PC-3 (cell line): ENCODE measurements around the gene ZNF350. TPM values are rescaled to one million over a fixed set of nuclear protein-coding genes. Genes with fewer than 3 reads are reported as not detected.
A peak's percentile ranks its signal among the peaks of the same experiment; 100 is the strongest.

ENCODE experiments used
- ATAC-seq: fragments of 200-7000 bp; cut with Tn5 transposase; 2 replicates; pipeline ENCODE4 v1.9.1; 2020; ENCODE audit warnings: mild to moderate bottlenecking, moderate library complexity
- BruUV-seq: library from RNA; stranded (reverse); fragments of 400-500 nt; replicated peaks from 2 replicates; lab custom pipeline; 2021; lab: Mats Ljungman, UMichigan
- CTCF ChIA-PET: fragments of 300-600 bp; sonication (Branson Sonifier 250); formaldehyde crosslinking; loops from one replicate; lab custom pipeline; 2022; ENCODE audit warnings: antibody characterized with exemption; lab: Charles Lee
- POLR2A ChIA-PET: fragments of 300-600 bp; sonication (Branson Sonifier 250); formaldehyde crosslinking; loops from one replicate; lab custom pipeline; 2022; ENCODE audit warnings: antibody characterized with exemption; ENCODE audit not compliant: unreplicated experiment; lab: Charles Lee
- DNase-seq: peaks from one replicate; pipeline ENCODE4 v3.0.0-alpha.2; 2015
- H2AFZ ChIP-seq: fragments of 300-600 bp; sonication (generic); 2 replicates; pipeline ENCODE4 v1.6.0; 2016; ENCODE audit warnings: antibody characterized with exemption, low read length
- H3F3A ChIP-seq: fragments of 300-600 bp; sonication (generic); one replicate; pipeline ENCODE4 v1.6.0; 2017; ENCODE audit warnings: antibody characterized with exemption, low read length, control low read depth, mild to moderate bottlenecking; ENCODE audit not compliant: unreplicated experiment
- H3K27ac ChIP-seq: fragments of 300-600 bp; sonication (generic); 2 replicates; pipeline ENCODE4 v1.5.1; 2016; ENCODE audit warnings: mild to moderate bottlenecking, low read length
- H3K27me3 ChIP-seq: fragments of 300-600 bp; sonication (generic); 2 replicates; pipeline ENCODE4 v1.6.1; 2016; ENCODE audit warnings: low read length, mixed read lengths
- H3K36me3 ChIP-seq: fragments of 300-600 bp; sonication (generic); 2 replicates; pipeline ENCODE4 v1.6.1; 2016; ENCODE audit warnings: low read depth, mixed run types, low read length, mixed read lengths
- H3K4me1 ChIP-seq: fragments of 300-600 bp; sonication (generic); 2 replicates; pipeline ENCODE4 v1.5.1; 2016; ENCODE audit warnings: low read length; ENCODE audit not compliant: insufficient read depth
- H3K4me2 ChIP-seq: fragments of 300-600 bp; sonication (generic); 2 replicates; pipeline ENCODE4 v1.6.0; 2016; ENCODE audit warnings: low read length
- H3K4me3 ChIP-seq: fragments of 300-600 bp; sonication (generic); 2 replicates; pipeline ENCODE4 v1.5.1; 2016; ENCODE audit warnings: mild to moderate bottlenecking, low read length, mixed read lengths
- H3K79me2 ChIP-seq: fragments of 300-600 bp; sonication (generic); 2 replicates; pipeline ENCODE4 v1.6.1; 2017; ENCODE audit warnings: low read length, mixed read lengths
- H3K9ac ChIP-seq: fragments of 300-600 bp; sonication (generic); 2 replicates; pipeline ENCODE4 v1.6.0; 2016; ENCODE audit warnings: mild to moderate bottlenecking, low read length
- H3K9me2 ChIP-seq: fragments of 300-600 bp; sonication (generic); replicated peaks from 2 replicates; pipeline ENCODE4 v1.6.1; 2016; ENCODE audit warnings: mixed run types, low read length, mixed read lengths
- H3K9me3 ChIP-seq: fragments of 300-600 bp; sonication (generic); 2 replicates; pipeline ENCODE4 v1.6.1; 2016; ENCODE audit warnings: low read length, mixed read lengths
- H4K20me1 ChIP-seq: fragments of 300-600 bp; sonication (generic); 2 replicates; pipeline ENCODE4 v1.6.1; 2016; ENCODE audit warnings: low read length, mixed read lengths
- EZH2 ChIP-seq: fragments of 300-600 bp; sonication (generic); IDR thresholded peaks from one replicate; pipeline ENCODE4 v1.6.1; 2017; ENCODE audit warnings: antibody characterized with exemption, mild to moderate bottlenecking, low read length; ENCODE audit not compliant: unreplicated experiment
- EZH2phosphoT487 ChIP-seq: fragments of 300-600 bp; sonication (generic); IDR thresholded peaks from 2 replicates; pipeline ENCODE4 v1.6.1; 2018; ENCODE audit warnings: mild to moderate bottlenecking, antibody characterized with exemption, low read length, borderline replicate concordance
- intact Hi-C: fragments of 100-400 bp; cut with micrococcal nuclease; formaldehyde crosslinking; loops from 2 replicates; pipeline ENCODE4 v1.9.0; 2023
- total RNA-seq: library from RNA; depleted of rRNA; stranded (reverse); fragments of >200 nt; gene quantifications from 2 replicates; pipeline ENCODE4 v1.2.3, GENCODE V29; 2014
- TF ChIP-seq, protein P1 (sequence below): fragments of 300-600 bp; sonication (generic); conservative IDR thresholded peaks from 2 replicates; pipeline ENCODE4 v1.5.1; 2017; ENCODE audit warnings: antibody characterized with exemption, low read depth, mild to moderate bottlenecking, low read length

The ZNF350 gene
- total RNA-seq, 1 experiment from 2014 or later, result 6.2 TPM

DNA sequence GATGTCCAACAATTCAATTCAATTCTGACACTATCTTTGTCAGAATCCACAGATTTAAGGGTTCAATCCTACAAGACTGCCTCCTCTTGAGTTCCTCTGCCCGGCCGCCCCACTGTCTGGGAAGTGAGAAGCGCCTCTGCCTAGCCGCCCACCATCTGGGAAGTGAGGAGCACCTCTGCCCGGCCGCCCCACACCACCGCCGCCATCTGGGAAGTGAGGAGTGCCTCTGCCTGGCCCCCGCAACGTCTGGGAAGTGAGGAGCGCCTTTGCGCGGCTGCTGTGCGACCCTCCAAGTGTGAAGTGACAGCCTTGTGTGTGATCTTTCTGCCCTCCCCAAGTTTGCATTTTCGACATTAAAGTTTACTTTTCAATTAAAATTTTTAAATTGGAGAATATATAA is 35.6 kb upstream of the ZNF350 start:
- Histone ChIP-seq H3K9me3 (peaks cover 62% of the 10 kb centered on the region), H3K9ac (no peak overlapping the region), H3K27me3 (no peaks in the 10 kb centered on the region), H4K20me1 (no peaks in the 10 kb centered on the region), H3K9me2 (no peaks in the 10 kb centered on the region), H3K79me2 (peaks cover 4% of the 10 kb centered on the region), H3K4me1 (no peaks in the 10 kb centered on the region), H3F3A (no peaks in the 10 kb centered on the region), H3K27ac (no peak overlapping the region), H3K4me2 (no peak overlapping the region), H3K4me3 (no peak overlapping the region), H2AFZ (no peak overlapping the region), H3K36me3 (peaks cover 92% of the 10 kb centered on the region)
- TF ChIP-seq, protein P1, sequence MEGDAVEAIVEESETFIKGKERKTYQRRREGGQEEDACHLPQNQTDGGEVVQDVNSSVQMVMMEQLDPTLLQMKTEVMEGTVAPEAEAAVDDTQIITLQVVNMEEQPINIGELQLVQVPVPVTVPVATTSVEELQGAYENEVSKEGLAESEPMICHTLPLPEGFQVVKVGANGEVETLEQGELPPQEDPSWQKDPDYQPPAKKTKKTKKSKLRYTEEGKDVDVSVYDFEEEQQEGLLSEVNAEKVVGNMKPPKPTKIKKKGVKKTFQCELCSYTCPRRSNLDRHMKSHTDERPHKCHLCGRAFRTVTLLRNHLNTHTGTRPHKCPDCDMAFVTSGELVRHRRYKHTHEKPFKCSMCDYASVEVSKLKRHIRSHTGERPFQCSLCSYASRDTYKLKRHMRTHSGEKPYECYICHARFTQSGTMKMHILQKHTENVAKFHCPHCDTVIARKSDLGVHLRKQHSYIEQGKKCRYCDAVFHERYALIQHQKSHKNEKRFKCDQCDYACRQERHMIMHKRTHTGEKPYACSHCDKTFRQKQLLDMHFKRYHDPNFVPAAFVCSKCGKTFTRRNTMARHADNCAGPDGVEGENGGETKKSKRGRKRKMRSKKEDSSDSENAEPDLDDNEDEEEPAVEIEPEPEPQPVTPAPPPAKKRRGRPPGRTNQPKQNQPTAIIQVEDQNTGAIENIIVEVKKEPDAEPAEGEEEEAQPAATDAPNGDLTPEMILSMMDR, result no peak
- TF ChIP-seq EZH2, result no peak
- no peak for TF ChIP-seq EZH2phosphoT487
- DNase-seq (no peak), ATAC-seq (no peak)
- POLR2A ChIA-PET, result no interaction called here
- intact Hi-C loops, result no loop called here
- no TSS peak for BruUV-seq
- CTCF ChIA-PET, result no interaction called here

DNA sequence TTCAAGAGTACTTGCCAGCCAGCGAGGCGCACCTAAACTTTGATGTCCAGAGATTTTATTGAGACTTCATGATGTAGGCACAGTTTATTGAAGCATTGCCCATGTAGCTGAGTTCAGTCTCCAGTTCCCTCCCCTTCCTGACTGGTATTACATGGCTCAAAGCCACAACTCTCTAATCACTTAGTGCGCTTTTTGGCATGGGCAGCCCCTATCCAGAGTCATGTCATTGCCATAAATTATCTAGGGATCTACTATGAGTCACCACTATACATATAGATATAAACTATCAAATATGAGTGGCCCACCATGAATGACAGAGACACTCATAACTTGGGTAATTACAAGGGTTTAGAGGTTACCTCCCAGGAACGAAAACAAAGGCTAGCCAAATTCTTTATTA is 33.9 kb upstream of the ZNF350 start:
- peak; percentile 88 for ATAC-seq
- intact Hi-C loops, result no loop called here
- H3K4me2 ChIP-seq, result no peak overlapping the region
- no peak overlapping the region for H3K9ac ChIP-seq
- TF ChIP-seq, protein P1, result no peak
- TF ChIP-seq EZH2phosphoT487 (no peak), EZH2 (no peak)
- ChIA-PET POLR2A (no interaction called here), CTCF (no interaction called here)
- no peaks in the 10 kb centered on the region for H3F3A ChIP-seq
- H3K36me3 ChIP-seq, result peaks cover 93% of the 10 kb centered on the region
- H3K4me3 ChIP-seq, result no peak overlapping the region
- no peak overlapping the region for H3K27ac ChIP-seq
- no TSS peak for BruUV-seq
- H3K27me3 ChIP-seq, result no peaks in the 10 kb centered on the region
- no peaks in the 10 kb centered on the region for H3K9me2 ChIP-seq
- H3K79me2 ChIP-seq, result no peaks in the 10 kb centered on the region
- H2AFZ ChIP-seq, result no peak overlapping the region
- H3K4me1 ChIP-seq, result no peaks in the 10 kb centered on the region
- H3K9me3 ChIP-seq, result peaks cover 75% of the 10 kb centered on the region
- peak; percentile 50 for DNase-seq
- H4K20me1 ChIP-seq, result no peaks in the 10 kb centered on the region

DNA sequence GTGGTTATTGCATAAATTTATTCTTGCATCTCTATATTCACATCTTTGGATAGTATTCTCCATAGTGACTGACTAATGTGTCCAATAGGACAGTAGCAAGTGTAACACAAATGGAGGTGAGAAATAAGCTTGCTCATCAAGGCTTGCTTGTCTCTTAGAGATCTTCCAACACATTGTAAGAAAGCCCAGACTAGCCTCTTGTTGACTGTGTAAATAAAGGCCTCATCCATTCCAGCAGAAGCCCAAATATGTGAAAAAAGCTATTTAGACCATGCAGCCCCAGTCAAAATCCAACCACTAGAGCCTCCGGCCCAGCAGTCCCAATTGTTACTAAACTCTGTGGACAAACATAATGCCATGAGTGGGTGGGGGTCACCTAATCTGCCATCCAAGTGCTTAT is 24.0 kb upstream of the ZNF350 start:
- ChIA-PET CTCF (no interaction called here), POLR2A (no interaction called here)
- Histone ChIP-seq H3K9ac (no peak overlapping the region), H4K20me1 (no peaks in the 10 kb centered on the region), H3K36me3 (peaks cover 49% of the 10 kb centered on the region), H3K4me2 (no peak overlapping the region), H3F3A (no peaks in the 10 kb centered on the region), H3K27ac (no peak overlapping the region), H2AFZ (no peak overlapping the region), H3K4me1 (no peaks in the 10 kb centered on the region), H3K27me3 (no peaks in the 10 kb centered on the region), H3K9me2 (no peaks in the 10 kb centered on the region), H3K79me2 (peaks cover 9% of the 10 kb centered on the region; the same call in 1 of the 2 replicates), H3K4me3 (no peak overlapping the region), H3K9me3 (peaks cover 49% of the 10 kb centered on the region)
- no TSS peak for BruUV-seq
- ATAC-seq (no peak), DNase-seq (no peak)
- intact Hi-C loops, result no loop called here
- TF ChIP-seq EZH2, result no peak
